ENCODE data around the gene FAM171A1.
"Not testable (repeated sequence)": the region's sequence is repeated elsewhere in the genome, so short reads cannot be mapped to it uniquely, and the experiment has no call there.

The FAM171A1 gene

DNA sequence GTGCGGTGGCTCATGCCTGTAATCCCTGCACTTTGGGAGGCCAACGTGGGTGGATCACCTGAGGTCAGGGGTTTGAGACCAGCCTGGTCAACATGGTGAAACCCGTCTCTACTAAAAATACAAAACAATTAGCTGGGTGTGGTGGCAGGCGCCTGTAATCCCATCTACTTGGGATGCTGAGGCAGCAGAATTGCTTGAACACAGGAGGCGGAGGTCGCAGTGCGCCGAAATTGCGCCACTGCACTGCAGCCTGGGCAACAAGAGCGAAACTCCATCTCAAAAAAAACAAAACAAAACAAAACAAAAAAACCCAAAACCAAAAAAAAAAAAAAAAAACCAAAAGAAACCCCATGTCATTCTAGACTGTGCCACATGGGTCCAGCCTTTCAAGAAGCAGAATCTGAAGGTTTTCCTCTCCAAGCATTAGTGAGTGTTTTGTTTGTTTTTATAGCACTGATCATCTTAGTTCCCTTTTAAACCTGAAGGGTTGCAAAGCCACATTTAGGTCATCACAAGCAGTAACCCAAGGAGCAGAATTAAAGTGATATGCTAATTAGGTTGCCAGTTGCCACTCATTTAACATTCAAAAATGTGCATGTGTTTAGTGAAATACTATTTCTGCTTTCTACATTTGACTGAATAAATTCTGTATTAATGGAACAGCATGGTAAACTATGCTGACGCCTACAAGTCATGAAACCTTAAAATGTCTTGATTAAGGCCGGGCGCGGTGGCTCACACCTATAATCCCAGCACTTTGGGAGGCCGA lies 68.7 kb downstream of the FAM171A1 start:
- not testable (repeated sequence) for H3K4me3 ChIP-seq (ENCODE audit: low read depth, low read length); H3K9ac ChIP-seq (ENCODE audit: low read length); H3K4me1 ChIP-seq (ENCODE audit: control insufficient read depth, insufficient read depth, low read length); H3K27ac ChIP-seq (ENCODE audit: low read depth, low read length); H3K9me3 ChIP-seq (ENCODE audit: control insufficient read depth, insufficient read depth, low read depth, low read length); H3K36me3 ChIP-seq (ENCODE audit: control insufficient read depth, insufficient read depth, low read length); H3K27me3 ChIP-seq (ENCODE audit: control insufficient read depth, insufficient read depth, low read length)

DNA sequence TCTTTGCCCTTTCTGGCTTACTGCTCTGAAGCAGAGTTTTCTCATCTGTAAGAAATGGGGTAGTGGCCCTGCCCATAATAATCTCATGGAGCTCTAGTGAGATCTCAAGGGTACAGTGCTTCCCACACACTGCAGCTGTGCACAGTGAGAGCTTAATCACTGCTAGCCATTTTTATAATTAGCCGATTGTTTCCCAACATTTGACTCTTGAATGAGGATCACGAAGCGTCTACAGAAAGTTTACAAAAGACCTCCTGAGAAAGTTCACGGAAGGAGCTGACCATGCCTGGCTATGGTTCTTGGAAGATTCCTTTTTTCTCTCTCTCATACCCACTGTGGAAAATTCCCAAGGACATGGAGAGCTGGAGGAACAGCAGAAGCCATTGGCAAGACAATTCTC lies 70.4 kb downstream of the FAM171A1 start:
- Histone ChIP-seq H3K9ac (ENCODE audit: low read length) (no peak overlapping the region), H3K27ac (ENCODE audit: low read depth, low read length) (no peak overlapping the region), H3K36me3 (ENCODE audit: control insufficient read depth, insufficient read depth, low read length) (no peaks in the 10 kb centered on the region), H3K4me3 (ENCODE audit: low read depth, low read length) (no peak overlapping the region), H3K9me3 (ENCODE audit: control insufficient read depth, insufficient read depth, low read depth, low read length) (no peaks in the 10 kb centered on the region), H3K27me3 (ENCODE audit: control insufficient read depth, insufficient read depth, low read length) (no peaks in the 10 kb centered on the region), H3K4me1 (ENCODE audit: control insufficient read depth, insufficient read depth, low read length) (no peaks in the 10 kb centered on the region; the same call in 1 of the 2 replicates)

DNA sequence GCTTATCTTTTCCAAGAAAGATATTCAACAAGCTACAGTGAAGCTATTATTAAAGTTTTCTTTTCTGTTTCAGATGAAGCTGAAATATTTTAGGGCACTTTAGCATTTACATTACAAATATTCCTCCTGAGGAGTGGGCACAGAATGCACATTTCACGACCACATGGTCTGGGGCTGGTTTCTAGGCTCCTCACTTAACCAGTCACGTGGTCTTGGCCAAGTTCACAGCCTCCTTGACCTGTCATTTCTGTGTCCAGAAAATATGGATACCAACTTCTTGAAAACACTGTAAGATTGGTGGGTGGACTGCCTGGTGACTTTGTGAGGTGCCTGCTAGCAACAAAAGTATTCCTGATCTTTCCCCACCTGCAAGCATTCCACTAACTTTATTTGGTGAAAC lies 70.9 kb downstream of the FAM171A1 start:
- Histone ChIP-seq H3K9ac (ENCODE audit: low read length) (no peak overlapping the region), H3K9me3 (ENCODE audit: control insufficient read depth, insufficient read depth, low read depth, low read length) (no peaks in the 10 kb centered on the region), H3K27me3 (ENCODE audit: control insufficient read depth, insufficient read depth, low read length) (no peaks in the 10 kb centered on the region), H3K4me1 (ENCODE audit: control insufficient read depth, insufficient read depth, low read length) (no peaks in the 10 kb centered on the region; the same call in 1 of the 2 replicates), H3K27ac (ENCODE audit: low read depth, low read length) (no peak overlapping the region), H3K36me3 (ENCODE audit: control insufficient read depth, insufficient read depth, low read length) (no peaks in the 10 kb centered on the region), H3K4me3 (ENCODE audit: low read depth, low read length) (no peak overlapping the region)

DNA sequence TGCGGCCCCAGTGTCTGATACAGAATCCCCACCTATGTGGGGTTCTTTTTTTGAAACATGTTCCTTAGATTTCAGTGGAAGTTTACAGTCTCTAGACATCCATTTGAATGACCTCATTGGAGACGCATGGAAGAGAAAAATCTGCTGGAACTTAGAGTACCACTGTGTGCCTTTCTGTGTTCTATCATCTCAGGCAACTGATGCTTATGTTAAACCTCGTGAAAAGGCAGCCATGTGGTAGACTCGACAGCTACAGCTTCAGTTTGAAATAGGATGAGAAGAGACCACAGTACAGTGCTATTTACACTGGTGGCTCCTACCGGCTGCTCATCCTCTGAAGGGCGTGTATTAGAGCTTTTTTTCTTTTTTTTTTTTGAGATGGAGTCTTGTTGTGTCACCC lies 74.4 kb downstream of the FAM171A1 start:
- Histone ChIP-seq H3K36me3 (ENCODE audit: control insufficient read depth, insufficient read depth, low read length) (no peaks in the 10 kb centered on the region), H3K9me3 (ENCODE audit: control insufficient read depth, insufficient read depth, low read depth, low read length) (no peaks in the 10 kb centered on the region), H3K4me1 (ENCODE audit: control insufficient read depth, insufficient read depth, low read length) (peaks cover 7% of the 10 kb centered on the region), H3K27me3 (ENCODE audit: control insufficient read depth, insufficient read depth, low read length) (no peaks in the 10 kb centered on the region), H3K4me3 (ENCODE audit: low read depth, low read length) (no peak overlapping the region), H3K27ac (ENCODE audit: low read depth, low read length) (no peak overlapping the region), H3K9ac (ENCODE audit: low read length) (no peak overlapping the region)

DNA sequence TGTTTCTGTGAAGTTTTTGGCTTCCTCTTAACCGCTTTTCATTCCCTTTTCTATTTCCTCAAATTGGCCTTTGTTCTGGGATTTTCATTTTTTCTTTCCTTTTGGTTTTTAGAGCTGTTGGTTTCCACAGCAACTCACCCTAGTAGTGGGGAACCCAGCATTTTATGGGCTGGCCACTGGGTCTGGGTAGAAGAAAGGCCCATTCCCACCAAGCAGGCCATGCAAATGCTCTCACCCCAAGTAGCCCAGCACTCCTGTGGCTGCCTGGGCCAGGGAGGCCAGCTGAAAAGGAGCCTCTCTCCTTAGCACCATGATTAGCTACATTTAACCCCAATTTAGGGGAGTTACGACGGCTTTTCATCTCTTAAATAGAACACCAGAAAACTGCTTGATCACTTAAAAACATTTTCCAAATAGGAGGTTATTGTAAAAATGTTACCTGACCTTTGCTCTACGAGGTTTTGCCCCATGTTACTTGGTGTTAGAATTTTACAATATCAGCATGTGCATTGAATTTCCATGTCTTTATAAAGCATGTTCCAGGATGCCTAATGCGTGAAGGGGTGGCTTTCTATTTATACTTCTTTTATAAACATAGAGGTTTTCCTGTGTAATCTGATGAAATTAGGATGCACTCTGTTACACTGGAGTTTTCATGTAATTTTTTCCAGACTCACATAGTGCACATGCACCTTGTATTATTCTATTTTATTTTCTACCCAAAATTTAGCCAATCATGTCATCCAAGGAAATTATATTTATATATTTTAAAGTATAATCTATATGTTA lies 75.4 kb downstream of the FAM171A1 start:
- no peaks in the 10 kb centered on the region for H3K36me3 ChIP-seq (ENCODE audit: control insufficient read depth, insufficient read depth, low read length)
- H3K4me3 ChIP-seq (ENCODE audit: low read depth, low read length): no peak overlapping the region
- no peaks in the 10 kb centered on the region for H3K9me3 ChIP-seq (ENCODE audit: control insufficient read depth, insufficient read depth, low read depth, low read length)
- peaks cover 12% of the 10 kb centered on the region for H3K4me1 ChIP-seq (ENCODE audit: control insufficient read depth, insufficient read depth, low read length)
- no peak overlapping the region for H3K9ac ChIP-seq (ENCODE audit: low read length)
- no peaks in the 10 kb centered on the region for H3K27me3 ChIP-seq (ENCODE audit: control insufficient read depth, insufficient read depth, low read length)
- H3K27ac ChIP-seq (ENCODE audit: low read depth, low read length): no peak overlapping the region

DNA sequence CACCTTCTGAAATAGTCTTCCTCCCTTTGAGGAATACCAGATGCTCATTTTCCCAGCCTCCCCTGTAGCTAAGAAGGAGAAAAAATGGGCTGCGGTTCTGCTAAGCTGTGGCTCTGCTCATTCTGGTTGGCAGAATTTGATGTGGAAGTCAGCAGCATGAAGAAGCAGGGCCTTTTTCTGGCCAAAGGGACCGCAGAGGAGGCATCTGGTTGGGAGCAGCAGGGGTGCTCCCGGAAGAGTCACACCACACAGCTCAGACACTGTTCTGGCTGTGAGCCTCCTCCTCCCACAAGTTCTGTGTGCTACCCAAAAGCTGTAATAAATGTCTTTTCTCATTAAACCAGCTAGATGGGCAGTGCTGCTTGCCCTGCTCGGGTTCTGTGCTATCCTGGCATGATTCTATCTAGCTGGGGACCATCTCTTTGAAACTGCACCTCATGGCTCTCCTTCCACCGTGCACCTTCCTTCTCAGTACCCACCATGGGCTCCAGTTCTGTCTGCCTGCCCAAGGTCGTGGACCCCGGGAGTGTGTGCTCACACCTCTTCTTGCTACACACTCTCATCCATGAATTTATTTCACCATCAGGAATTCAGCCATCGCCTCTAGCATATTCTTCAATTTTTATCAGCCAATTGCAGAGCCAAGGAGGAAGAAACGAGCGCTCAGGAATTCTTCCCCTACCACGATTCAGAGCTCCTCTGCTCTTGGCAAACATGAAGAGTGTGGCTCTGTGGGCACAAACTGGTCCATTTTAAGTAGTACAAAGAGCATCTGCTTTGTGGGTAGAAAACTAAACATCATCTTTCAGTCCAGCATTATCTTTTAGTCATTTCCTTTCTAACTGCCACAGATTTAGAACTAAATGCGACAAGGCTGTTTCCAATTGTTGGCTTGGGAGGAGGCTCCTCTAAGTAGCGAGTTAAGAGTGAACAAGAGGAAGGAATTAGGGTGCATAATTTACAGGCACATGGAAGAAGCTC lies 76.9 kb downstream of the FAM171A1 start:
- Histone ChIP-seq H3K36me3 (ENCODE audit: control insufficient read depth, insufficient read depth, low read length) (no peaks in the 10 kb centered on the region), H3K9ac (ENCODE audit: low read length) (no peak overlapping the region), H3K27ac (ENCODE audit: low read depth, low read length) (no peak overlapping the region), H3K4me3 (ENCODE audit: low read depth, low read length) (no peak overlapping the region), H3K27me3 (ENCODE audit: control insufficient read depth, insufficient read depth, low read length) (no peaks in the 10 kb centered on the region), H3K9me3 (ENCODE audit: control insufficient read depth, insufficient read depth, low read depth, low read length) (no peaks in the 10 kb centered on the region), H3K4me1 (ENCODE audit: control insufficient read depth, insufficient read depth, low read length) (peaks cover 27% of the 10 kb centered on the region)

DNA sequence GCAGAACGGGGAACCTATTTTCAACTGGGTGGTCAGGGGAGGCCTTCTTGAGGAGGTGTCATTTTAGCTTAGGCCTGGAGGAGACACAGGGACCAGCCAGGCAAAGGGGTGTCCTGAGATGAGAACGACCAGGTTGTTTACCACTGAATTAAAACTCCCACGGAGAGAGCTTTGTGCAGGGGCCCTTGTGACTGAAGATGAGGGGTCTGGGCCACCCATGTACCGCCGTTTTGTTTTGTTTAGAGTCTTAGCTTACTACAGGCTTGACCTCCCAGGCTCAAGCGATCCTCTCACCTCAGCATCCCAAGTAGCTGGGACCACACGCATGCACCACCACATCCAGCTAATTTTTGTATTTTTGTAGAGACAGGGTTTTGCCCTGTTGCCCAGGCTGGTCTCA lies 80.4 kb downstream of the FAM171A1 start:
- H3K4me3 ChIP-seq (ENCODE audit: low read depth, low read length): no peak overlapping the region
- no peaks in the 10 kb centered on the region for H3K36me3 ChIP-seq (ENCODE audit: control insufficient read depth, insufficient read depth, low read length)
- no peak overlapping the region for H3K27ac ChIP-seq (ENCODE audit: low read depth, low read length)

DNA sequence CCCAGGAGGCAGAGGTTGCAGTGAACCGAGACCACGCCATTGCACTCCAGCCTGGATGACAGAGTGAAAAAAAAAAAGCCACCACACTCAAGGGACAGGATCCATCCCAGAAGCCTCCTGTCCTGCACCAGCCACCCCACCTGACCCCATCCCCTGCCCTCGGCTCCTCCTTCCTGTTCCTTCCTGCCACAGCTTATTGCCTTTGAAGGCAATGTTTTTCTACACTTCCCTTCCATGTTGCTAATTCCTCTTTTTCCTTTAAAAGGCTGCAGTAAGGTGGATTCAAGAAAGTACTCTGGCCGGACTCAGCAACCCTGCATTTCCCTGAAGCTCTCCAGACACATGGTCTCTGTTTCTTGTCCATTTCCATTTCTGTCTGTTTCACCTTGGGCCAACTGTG lies 80.9 kb downstream of the FAM171A1 start:
- H3K27ac ChIP-seq (ENCODE audit: low read depth, low read length): no peak overlapping the region
- H3K9me3 ChIP-seq (ENCODE audit: control insufficient read depth, insufficient read depth, low read depth, low read length): no peaks in the 10 kb centered on the region
- H3K9ac ChIP-seq (ENCODE audit: low read length): no peak overlapping the region
- H3K27me3 ChIP-seq (ENCODE audit: control insufficient read depth, insufficient read depth, low read length): no peaks in the 10 kb centered on the region
- H3K36me3 ChIP-seq (ENCODE audit: control insufficient read depth, insufficient read depth, low read length): no peaks in the 10 kb centered on the region
- peaks cover 27% of the 10 kb centered on the region for H3K4me1 ChIP-seq (ENCODE audit: control insufficient read depth, insufficient read depth, low read length)
- H3K4me3 ChIP-seq (ENCODE audit: low read depth, low read length): no peak overlapping the region

More for the DNA sequence above, 80.4 kb downstream of the FAM171A1 start:
- no peaks in the 10 kb centered on the region for H3K9me3 ChIP-seq (ENCODE audit: control insufficient read depth, insufficient read depth, low read depth, low read length)
- H3K27me3 ChIP-seq (ENCODE audit: control insufficient read depth, insufficient read depth, low read length): no peaks in the 10 kb centered on the region
- peaks cover 27% of the 10 kb centered on the region for H3K4me1 ChIP-seq (ENCODE audit: control insufficient read depth, insufficient read depth, low read length)
- H3K9ac ChIP-seq (ENCODE audit: low read length): no peak overlapping the region

DNA sequence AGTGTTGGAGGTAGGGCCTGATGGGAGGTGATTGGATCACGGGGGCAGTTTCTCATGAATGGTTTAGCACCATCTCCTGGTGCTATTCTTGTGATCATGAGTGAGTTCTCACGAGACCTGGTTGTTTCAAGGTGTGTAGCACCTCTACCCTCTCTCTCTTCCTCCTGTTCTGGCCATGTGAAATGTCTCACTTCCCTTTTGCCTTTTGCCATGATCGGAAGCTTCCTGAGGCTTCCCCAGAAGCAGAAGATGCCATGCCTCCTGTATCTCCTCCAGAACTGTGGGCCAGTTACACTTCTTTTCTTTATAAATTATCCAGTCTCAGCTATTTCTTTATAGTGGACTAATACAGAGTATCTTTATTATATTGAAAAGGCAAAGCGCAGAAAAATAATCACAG lies 90.1 kb downstream of the FAM171A1 start:
- no peak overlapping the region for H3K27ac ChIP-seq (ENCODE audit: low read depth, low read length)
- H3K4me3 ChIP-seq (ENCODE audit: low read depth, low read length): no peak overlapping the region
- no peak overlapping the region for H3K9ac ChIP-seq (ENCODE audit: low read length)
- no peaks in the 10 kb centered on the region for H3K9me3 ChIP-seq (ENCODE audit: control insufficient read depth, insufficient read depth, low read depth, low read length)
- no peaks in the 10 kb centered on the region for H3K4me1 ChIP-seq (ENCODE audit: control insufficient read depth, insufficient read depth, low read length)
- peaks cover 32% of the 10 kb centered on the region for H3K36me3 ChIP-seq (ENCODE audit: control insufficient read depth, insufficient read depth, low read length)
- H3K27me3 ChIP-seq (ENCODE audit: control insufficient read depth, insufficient read depth, low read length): no peaks in the 10 kb centered on the region

DNA sequence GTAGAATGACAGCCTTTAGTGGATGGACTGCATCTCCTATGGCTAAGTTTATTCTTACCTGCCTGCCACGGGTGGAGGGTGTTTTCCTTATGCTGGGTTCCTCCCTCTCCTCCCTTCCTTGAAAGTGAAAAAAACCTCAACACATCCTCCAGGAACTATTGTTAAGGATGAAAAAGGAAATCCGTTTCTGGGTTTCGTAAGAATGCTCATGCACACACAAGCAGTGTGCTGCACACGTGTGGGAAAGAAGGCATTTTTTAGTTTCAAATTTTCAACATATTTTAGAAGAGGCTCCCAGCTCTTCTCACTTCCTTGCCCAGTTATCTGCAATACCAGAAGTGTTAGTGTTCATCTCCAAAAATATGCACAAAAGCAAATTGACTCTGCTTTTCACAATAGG lies 90.6 kb downstream of the FAM171A1 start:
- Histone ChIP-seq H3K9me3 (ENCODE audit: control insufficient read depth, insufficient read depth, low read depth, low read length) (no peaks in the 10 kb centered on the region), H3K9ac (ENCODE audit: low read length) (no peak overlapping the region), H3K27me3 (ENCODE audit: control insufficient read depth, insufficient read depth, low read length) (no peaks in the 10 kb centered on the region), H3K27ac (ENCODE audit: low read depth, low read length) (no peak overlapping the region), H3K36me3 (ENCODE audit: control insufficient read depth, insufficient read depth, low read length) (peaks cover 35% of the 10 kb centered on the region), H3K4me1 (ENCODE audit: control insufficient read depth, insufficient read depth, low read length) (no peaks in the 10 kb centered on the region), H3K4me3 (ENCODE audit: low read depth, low read length) (no peak overlapping the region)

Data from HUES6 (cell line).